T-cell (primary cell): Measurements from ENCODE around the gene ELMO1. TPM values are rescaled to one million over a fixed set of nuclear protein-coding genes. Genes with fewer than 3 reads are reported as not detected.

Experiments
- ATAC-seq, 4 experiments: fragments of 200-7000 bp in 3 of 4; fragments of 150-1000 bp in 1 of 4; cut with Tn5 transposase; replicated peaks in 1 of 4; 1 replicate in 3 of 4; 2 replicates in 1 of 4; pipeline ENCODE4 v1.10.0; 2021; ENCODE audit warnings: moderate library complexity in 3 of 4, mild to moderate bottlenecking in 2 of 4, moderate number of reproducible peaks in 1 of 4
- CTCF ChIA-PET, 2 donors: fragments of 300-600 bp; sonication (Branson Sonifier 250); formaldehyde crosslinking; loops; one replicate each; lab custom pipeline; 2022; ENCODE audit warnings: antibody characterized with exemption in 2 of 2; lab: Charles Lee
- POLR2A ChIA-PET, 2 donors: fragments of 300-600 bp; sonication (Branson Sonifier 250); formaldehyde crosslinking; loops; one replicate each; lab custom pipeline; 2022; ENCODE audit warnings: antibody characterized with exemption in 2 of 2; lab: Charles Lee
- DNase-seq, 35 experiments: peaks; one replicate each; pipeline versions ENCODE4 v3.0.0 to v3.0.0-alpha.2; 2013 to 2023
- H3K27ac ChIP-seq: one replicate; pipeline ENCODE4 v1.5.1; 2013; ENCODE audit warnings: low read length
- H3K27me3 ChIP-seq, 2 experiments: replicated peaks in 1 of 2; 1 replicate in 1 of 2; 2 replicates in 1 of 2; pipeline versions ENCODE4 v1.6.1 to v1.7.0; 2013; ENCODE audit warnings: low read length in 1 of 2, mixed read lengths in 1 of 2; ENCODE audit not compliant: control insufficient read depth in 2 of 2, insufficient read depth in 2 of 2; ENCODE audit errors: extremely low read depth in 1 of 2
- H3K36me3 ChIP-seq, 2 donors: 1 replicate in 1 of 2; 2 replicates in 1 of 2; pipeline versions ENCODE4 v1.6.1 to v1.7.0; 2013; ENCODE audit warnings: low read length in 1 of 2; ENCODE audit not compliant: control insufficient read depth in 2 of 2, insufficient read depth in 1 of 2; ENCODE audit errors: extremely low read depth in 1 of 2
- H3K4me1 ChIP-seq, 2 experiments: 1 replicate in 1 of 2; 2 replicates in 1 of 2; pipeline versions ENCODE4 v1.6.1 to v1.7.0; 2013; ENCODE audit warnings: low read length in 2 of 2, mixed read lengths in 1 of 2; ENCODE audit not compliant: insufficient read depth in 2 of 2, control insufficient read depth in 1 of 2; ENCODE audit errors: extremely low read depth in 1 of 2
- H3K4me3 ChIP-seq, 2 donors: 1 replicate in 1 of 2; 2 replicates in 1 of 2; pipeline versions ENCODE4 v1.5.1 to v1.7.0; 2013; ENCODE audit warnings: mild to moderate bottlenecking in 2 of 2, low read length in 1 of 2, moderate library complexity in 1 of 2; ENCODE audit not compliant: control insufficient read depth in 1 of 2; ENCODE audit errors: extremely low read depth in 1 of 2
- H3K9me3 ChIP-seq: 2 replicates; pipeline ENCODE4 v1.7.0; 2013
- H3K27ac Mint-ChIP-seq, 2 donors: one replicate each; pipeline ENCODE4 v1.8.0; 2020 to 2021; ENCODE audit warnings: mild to moderate bottlenecking in 2 of 2, mixed read lengths in 2 of 2
- H3K27me3 Mint-ChIP-seq, 2 donors: one replicate each; pipeline ENCODE4 v1.8.0; 2021 to 2022; ENCODE audit warnings: mixed read lengths in 2 of 2
- H3K36me3 Mint-ChIP-seq: one replicate; pipeline ENCODE4 v1.8.0; 2021; ENCODE audit warnings: mixed read lengths
- H3K4me1 Mint-ChIP-seq, 3 donors: one replicate each; pipeline ENCODE4 v1.8.0; 2020 to 2022; ENCODE audit warnings: mixed read lengths in 3 of 3, mild to moderate bottlenecking in 1 of 3
- H3K4me3 Mint-ChIP-seq, 3 donors: one replicate each; pipeline ENCODE4 v1.8.0; 2020 to 2022; ENCODE audit warnings: mild to moderate bottlenecking in 3 of 3, mixed read lengths in 3 of 3, moderate library complexity in 3 of 3
- H3K9me3 Mint-ChIP-seq, 3 donors: one replicate each; pipeline ENCODE4 v1.8.0; 2020 to 2022; ENCODE audit warnings: mixed read lengths in 3 of 3
- WGBS: methylation state at CpG from one replicate; pipeline ENCODE4 v1.1.5; 2013; ENCODE audit warnings: missing lambda C conversion rate; ENCODE audit not compliant: insufficient coverage; 5-methylcytosine and 5-hydroxymethylcytosine counted together
- total RNA-seq, 35 experiments: library from RNA in 6 of 35; stranded (reverse) in 6 of 35; fragments of 120-200 nt in 1 of 35; gene quantifications; one replicate each; pipeline versions ENCODE4 v1.2.1 to v1.2.4 and lab custom pipeline; 2013 to 2026

The ELMO1 gene
- total RNA-seq, 5 donors from 2014 or later (not counting 1 experiment from before 2014, with no cell fraction given): 101 to 149 (median 113) TPM

DNA sequence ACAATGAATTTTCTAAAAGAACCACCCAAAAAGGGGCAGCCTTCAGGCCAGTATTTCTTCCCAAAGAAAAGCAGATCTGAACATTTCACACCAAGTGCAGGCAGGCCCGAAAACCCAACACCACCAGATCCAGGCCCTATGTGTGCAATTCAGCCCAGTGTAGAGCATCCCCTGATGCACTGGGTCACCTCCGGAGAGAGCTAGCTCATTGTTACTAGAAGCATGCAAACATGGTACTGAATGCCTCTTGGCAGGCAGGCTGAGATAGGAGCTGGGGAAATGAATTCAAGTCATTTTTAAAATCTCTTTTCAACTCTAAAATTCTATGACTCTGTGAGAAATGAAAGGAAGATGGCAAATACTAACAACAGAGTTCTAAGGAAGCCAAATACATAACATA, 174.8 kb downstream of the ELMO1 start:
- no peak overlapping the region for H3K27ac ChIP-seq
- H3K4me3 Mint-ChIP-seq: no peak overlapping the region
- DNase-seq: no peak
- ATAC-seq: no peak
- no peaks in the 10 kb centered on the region for H3K27me3 Mint-ChIP-seq
- CTCF ChIA-PET: no interaction called here
- H3K9me3 Mint-ChIP-seq: no peaks in the 10 kb centered on the region
- no peak overlapping the region for H3K27ac Mint-ChIP-seq
- 100% methylated on average over 1 of the region's 2 CpGs for WGBS
- no peaks in the 10 kb centered on the region for H3K27me3 ChIP-seq
- H3K9me3 ChIP-seq: no peaks in the 10 kb centered on the region
- no peaks in the 10 kb centered on the region for H3K4me1 ChIP-seq
- peaks cover 43 to 53% (median 50%) of the 10 kb centered on the region in 3 donors for H3K4me1 Mint-ChIP-seq
- H3K4me3 ChIP-seq: no peak overlapping the region
- H3K36me3 ChIP-seq: peaks cover 0 to 16% of the 10 kb centered on the region in 2 donors
- H3K36me3 Mint-ChIP-seq: peaks cover 31% of the 10 kb centered on the region
- POLR2A ChIA-PET: interaction anchor here in 1 of 2 donors (0.6 kb wide), 1 partner anchor 55 kb away, joined by 3 read pairs; no protein-coding TSS in a partner anchor

DNA sequence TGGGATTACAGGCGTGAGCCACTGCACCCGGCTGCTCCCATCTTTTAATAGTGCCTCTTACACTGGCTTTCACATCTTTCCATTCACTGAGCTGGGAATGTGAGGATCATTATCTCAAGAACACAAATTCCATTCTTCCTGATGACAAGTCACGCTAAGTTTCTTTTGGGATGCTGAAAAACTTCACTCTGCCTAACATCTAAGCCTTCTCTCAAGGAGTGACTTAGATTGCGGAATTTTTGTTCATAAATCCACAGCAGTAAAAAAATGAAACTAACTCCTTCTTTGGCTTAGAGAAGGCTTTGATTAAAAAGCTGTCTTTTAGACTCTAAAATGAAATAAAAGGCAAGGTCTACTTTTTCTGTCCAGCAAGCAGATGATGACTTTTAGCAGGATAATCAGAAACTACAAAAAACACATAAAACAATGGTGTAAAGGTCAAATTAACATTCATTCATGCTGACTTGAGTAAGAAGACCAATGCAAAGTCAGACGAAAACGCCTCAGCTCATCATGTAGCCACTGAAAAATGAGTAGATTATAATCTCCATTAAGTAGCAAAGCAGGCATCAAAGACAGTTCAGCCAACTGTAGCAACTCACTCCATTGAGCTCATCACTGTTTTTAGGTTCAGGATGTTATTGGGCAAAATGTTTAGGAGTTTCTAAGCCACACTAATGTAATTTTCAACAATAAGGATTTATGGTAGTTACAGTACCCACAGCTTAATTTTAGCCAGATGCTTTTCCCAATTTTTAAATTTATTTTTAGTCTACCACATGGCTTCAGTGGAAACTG, 178.8 kb downstream of the ELMO1 start:
- Histone ChIP-seq H3K4me1 (peaks cover 0 to 7% of the 10 kb centered on the region in 2 experiments), H3K36me3 (peaks cover 0 to 17% of the 10 kb centered on the region in 2 donors), H3K4me3 (no peak overlapping the region), H3K27ac (no peak overlapping the region), H3K27me3 (no peaks in the 10 kb centered on the region), H3K9me3 (no peaks in the 10 kb centered on the region)
- no peak for ATAC-seq
- 76% methylated on average over 3 of the region's 6 CpGs for WGBS
- Mint-ChIP-seq H3K4me1 (peaks cover 38 to 51% (median 48%) of the 10 kb centered on the region in 3 donors), H3K27ac (peak overlapping the region in 1 of 2 donors; percentile 1), H3K36me3 (peaks cover 34% of the 10 kb centered on the region), H3K4me3 (no peak overlapping the region), H3K27me3 (no peaks in the 10 kb centered on the region), H3K9me3 (no peaks in the 10 kb centered on the region)
- CTCF ChIA-PET: interaction anchor here (0.6 to 0.8 kb wide), 6 partner anchors 32 to 703 kb away, joined by 3 to 6 read pairs (median 4); no protein-coding TSS in a partner anchor
- POLR2A ChIA-PET: interaction anchor here (0.6 to 0.7 kb wide), 2 partner anchors 44 to 104 kb away, joined by 3 to 7 read pairs; no protein-coding TSS in a partner anchor
- DNase-seq: no peak

DNA sequence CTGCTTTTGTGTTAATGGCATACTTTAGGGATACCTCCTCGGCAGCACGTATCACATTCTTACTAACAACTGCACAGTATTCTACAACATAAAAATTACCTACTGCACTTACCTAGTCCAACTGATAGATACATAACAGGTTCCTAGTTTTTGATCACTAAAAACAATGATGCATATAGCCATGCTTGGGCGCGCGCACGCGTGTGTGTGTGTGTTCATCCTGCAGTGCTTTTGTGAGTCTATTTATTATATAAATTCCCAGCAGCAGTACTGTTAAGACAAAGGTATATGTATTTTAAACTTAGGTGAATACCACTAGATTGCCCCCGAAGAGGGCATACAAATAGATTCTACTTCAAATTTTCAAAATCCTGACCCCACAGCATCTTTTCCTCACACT, 181.4 kb downstream of the ELMO1 start:
- ChIA-PET CTCF (interaction anchor here in 1 of 2 donors (0.9 kb wide), 1 partner anchor 10 kb away, joined by 3 read pairs; no protein-coding TSS in a partner anchor), POLR2A (no interaction called here)
- ATAC-seq (no peak), DNase-seq (no peak)
- no peak overlapping the region for H3K4me3 Mint-ChIP-seq
- H3K4me1 ChIP-seq: peaks cover 0 to 7% of the 10 kb centered on the region in 2 experiments
- no peaks in the 10 kb centered on the region for H3K27me3 Mint-ChIP-seq
- peaks cover 0 to 21% of the 10 kb centered on the region in 2 donors for H3K36me3 ChIP-seq
- H3K4me1 Mint-ChIP-seq: peaks cover 41 to 44% (median 42%) of the 10 kb centered on the region in 3 donors
- no peaks in the 10 kb centered on the region for H3K9me3 Mint-ChIP-seq
- H3K36me3 Mint-ChIP-seq: peaks cover 34% of the 10 kb centered on the region
- no peaks in the 10 kb centered on the region for H3K9me3 ChIP-seq
- no CpG with 5 or more reads among the region's 8 CpGs for WGBS
- H3K27ac ChIP-seq: no peak overlapping the region
- no peaks in the 10 kb centered on the region for H3K27me3 ChIP-seq
- H3K4me3 ChIP-seq: no peak overlapping the region
- H3K27ac Mint-ChIP-seq: no peak overlapping the region

- no peak for ATAC-seq
These were observed 182.8 kb downstream of the ELMO1 start for GRCh38 chr7:37265876-37266275.

GRCh38 chr7:37265006-37265405, 183.7 kb downstream of the ELMO1 start:
- WGBS: 100% methylated on average over 1 of the region's 1 CpG
- POLR2A ChIA-PET: no interaction called here
- DNase-seq: no peak

More at GRCh38 chr7:37265876-37266275, 182.8 kb downstream of the ELMO1 start:
- H3K27ac ChIP-seq: no peak overlapping the region
- Mint-ChIP-seq H3K27me3 (no peaks in the 10 kb centered on the region), H3K4me1 (peaks cover 41 to 45% (median 42%) of the 10 kb centered on the region in 3 donors), H3K36me3 (peaks cover 24% of the 10 kb centered on the region), H3K9me3 (no peaks in the 10 kb centered on the region), H3K27ac (peak overlapping the region in 1 of 2 donors; percentile 17), H3K4me3 (no peak overlapping the region)
- H3K36me3 ChIP-seq: peaks cover 0 to 14% of the 10 kb centered on the region in 2 donors
- WGBS: 68% methylated on average over 2 of the region's 7 CpGs
- no peaks in the 10 kb centered on the region for H3K9me3 ChIP-seq
- ChIA-PET CTCF (interaction anchor here in 1 of 2 donors (0.9 kb wide), 1 partner anchor 88 kb away, joined by 3 read pairs; no protein-coding TSS in a partner anchor), POLR2A (no interaction called here)
- no peaks in the 10 kb centered on the region for H3K27me3 ChIP-seq
- no peak for DNase-seq
- H3K4me1 ChIP-seq: peaks cover 0 to 7% of the 10 kb centered on the region in 2 experiments
- H3K4me3 ChIP-seq: no peak overlapping the region

DNA sequence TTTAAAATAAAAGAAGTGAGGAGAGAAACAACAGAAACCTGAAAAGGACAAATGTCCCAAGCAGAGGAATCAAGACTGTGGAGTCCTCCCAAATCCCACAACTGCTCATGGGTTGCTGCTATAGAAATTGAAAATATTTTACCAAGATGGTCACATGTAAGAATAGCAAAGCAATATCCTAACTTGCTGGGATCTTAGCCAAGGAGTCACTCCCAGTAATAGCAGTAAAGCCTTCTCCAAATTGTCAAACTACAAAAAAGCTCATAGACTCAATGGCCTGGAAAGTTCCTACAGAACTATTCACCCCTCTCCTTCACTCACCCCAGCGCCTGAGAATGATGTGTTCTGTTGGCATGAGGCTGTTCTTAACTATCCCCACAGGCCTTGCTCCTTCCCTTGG, 186.5 kb downstream of the ELMO1 start:
- H3K9me3 Mint-ChIP-seq: no peaks in the 10 kb centered on the region
- CTCF ChIA-PET: interaction anchor here (0.5 to 1.1 kb wide), 3 partner anchors 91 to 887 kb away, joined by 3 read pairs; no protein-coding TSS in a partner anchor

More at GRCh38 chr7:37265006-37265405, 183.7 kb downstream of the ELMO1 start:
- Histone ChIP-seq H3K4me1 (peaks cover 0 to 10% of the 10 kb centered on the region in 2 experiments), H3K27ac (no peak overlapping the region), H3K9me3 (no peaks in the 10 kb centered on the region), H3K36me3 (peaks cover 0 to 9% of the 10 kb centered on the region in 2 donors), H3K27me3 (no peaks in the 10 kb centered on the region), H3K4me3 (no peak overlapping the region)
- Mint-ChIP-seq H3K27ac (peak overlapping the region in 1 of 2 donors; percentile 63), H3K27me3 (no peaks in the 10 kb centered on the region), H3K4me1 (peaks cover 47 to 52% (median 47%) of the 10 kb centered on the region in 3 donors), H3K36me3 (peaks cover 21% of the 10 kb centered on the region), H3K9me3 (no peaks in the 10 kb centered on the region), H3K4me3 (no peak overlapping the region)
- ATAC-seq: no peak
- CTCF ChIA-PET: interaction anchor here in 1 of 2 donors (0.9 kb wide), 1 partner anchor 89 kb away, joined by 3 read pairs; no protein-coding TSS in a partner anchor

More for the DNA sequence above, 186.5 kb downstream of the ELMO1 start:
- Histone ChIP-seq H3K4me3 (no peak overlapping the region), H3K36me3 (peaks cover 0 to 15% of the 10 kb centered on the region in 2 donors), H3K27ac (no peak overlapping the region), H3K4me1 (peaks cover 3 to 10% of the 10 kb centered on the region in 2 experiments), H3K27me3 (no peaks in the 10 kb centered on the region), H3K9me3 (no peaks in the 10 kb centered on the region)
- WGBS: no CpG with 5 or more reads among the region's 1 CpG
- DNase-seq (no peak), ATAC-seq (no peak)
- Mint-ChIP-seq H3K27ac (no peak overlapping the region), H3K36me3 (peaks cover 24% of the 10 kb centered on the region), H3K4me1 (peaks cover 45 to 50% (median 47%) of the 10 kb centered on the region in 3 donors), H3K27me3 (no peaks in the 10 kb centered on the region), H3K4me3 (no peak overlapping the region)
- POLR2A ChIA-PET: interaction anchor here in 1 of 2 donors (0.6 kb wide), 1 partner anchor 179 kb away, joined by 5 read pairs; no protein-coding TSS in a partner anchor
